Lower lobe of right lung (tissue), 2 donors: ENCODE data around the gene ST6GALNAC3. TPM values are rescaled to one million over a fixed set of nuclear protein-coding genes. Genes with fewer than 3 reads are reported as not detected.

Source experiments
- ATAC-seq, 2 donors: fragments of 200-7000 bp; cut with Tn5 transposase; one replicate each; pipeline ENCODE4 v1.9.1; 2020 to 2022; ENCODE audit warnings: mild to moderate bottlenecking in 2 of 2, moderate library complexity in 2 of 2
- DNase-seq: peaks from one replicate; pipeline ENCODE4 v3.0.0-alpha.2; 2020
- H3K27ac ChIP-seq: fragments of 200-600 bp; one replicate; pipeline ENCODE4 v1.8.0; 2022
- H3K27me3 ChIP-seq: fragments of 200-600 bp; one replicate; pipeline ENCODE4 v1.8.0; 2022; ENCODE audit warnings: low read depth
- H3K36me3 ChIP-seq: fragments of 200-600 bp; one replicate; pipeline ENCODE4 v1.8.0; 2022; ENCODE audit warnings: mild to moderate bottlenecking
- H3K4me1 ChIP-seq: fragments of 200-600 bp; one replicate; pipeline ENCODE4 v1.8.0; 2022
- H3K4me3 ChIP-seq: fragments of 200-600 bp; one replicate; pipeline ENCODE4 v1.8.0; 2022; ENCODE audit warnings: mild to moderate bottlenecking
- H3K9me3 ChIP-seq: fragments of 200-600 bp; one replicate; pipeline ENCODE4 v1.8.0; 2022
- CTCF ChIP-seq: fragments of 200-600 bp; IDR thresholded peaks from one replicate; pipeline ENCODE4 v1.8.0; 2022; ENCODE audit warnings: antibody characterized with exemption, mild to moderate bottlenecking
- intact Hi-C: fragments of 100-400 bp; cut with DNase I; formaldehyde crosslinking; loops from one replicate; pipeline ENCODE4 v1.11.0; 2022
- total RNA-seq: library from RNA; stranded (reverse); fragmentation: NEBNext Ultra II Directional; extraction: Animal tissue kit (Norgen Biotek cat#: 25700); gene quantifications from one replicate; pipeline ENCODE4 v1.2.1, GENCODE V29; 2021
- donor health status: DM: no; HTN: yes; CAD: no; lungs with severe emphysema.

ST6GALNAC3 gene
- total RNA-seq, 1 donor from 2014 or later, result 8.8 TPM

- DNase-seq (no peak), ATAC-seq (no peak)
- Histone ChIP-seq H3K36me3 (no peaks in the 10 kb centered on the region), H3K4me3 (no peak overlapping the region), H3K27ac (no peak overlapping the region), H3K4me1 (no peaks in the 10 kb centered on the region), H3K27me3 (no peaks in the 10 kb centered on the region), H3K9me3 (no peaks in the 10 kb centered on the region)
- TF ChIP-seq CTCF, result no peak
- intact Hi-C loops, result no loop called here
Observed at GRCh38 chr1:76288758-76289483, 214.4 kb downstream of the ST6GALNAC3 start.

GRCh38 chr1:76289692-76290091 is 215.1 kb downstream of the ST6GALNAC3 start:
- DNase-seq (no peak), ATAC-seq (peak in 1 of 2 donors; percentile 29)
- H3K36me3 ChIP-seq, result no peaks in the 10 kb centered on the region
- no peaks in the 10 kb centered on the region for H3K4me1 ChIP-seq
- no peak overlapping the region for H3K4me3 ChIP-seq
- intact Hi-C loops, result no loop called here
- H3K27ac ChIP-seq, result no peak overlapping the region
- no peaks in the 10 kb centered on the region for H3K9me3 ChIP-seq
- H3K27me3 ChIP-seq, result no peaks in the 10 kb centered on the region
- no peak for TF ChIP-seq CTCF

GRCh38 chr1:76290271-76290670 is 215.7 kb downstream of the ST6GALNAC3 start:
- Histone ChIP-seq H3K4me3 (no peak overlapping the region), H3K9me3 (no peaks in the 10 kb centered on the region), H3K27ac (no peak overlapping the region), H3K27me3 (no peaks in the 10 kb centered on the region), H3K4me1 (no peaks in the 10 kb centered on the region), H3K36me3 (no peaks in the 10 kb centered on the region)
- intact Hi-C loops, result no loop called here
- TF ChIP-seq CTCF, result no peak
- DNase-seq, result no peak
- ATAC-seq, result peak in 1 of 2 donors; percentile 29

- H3K9me3 ChIP-seq, result no peaks in the 10 kb centered on the region
- H3K4me1 ChIP-seq, result no peaks in the 10 kb centered on the region
- H3K4me3 ChIP-seq, result no peak overlapping the region
- no peak for TF ChIP-seq CTCF
- intact Hi-C loops, result no loop called here
- H3K27me3 ChIP-seq, result no peaks in the 10 kb centered on the region
- DNase-seq, result peak; percentile 37
- no peak overlapping the region for H3K27ac ChIP-seq
- no peaks in the 10 kb centered on the region for H3K36me3 ChIP-seq
- ATAC-seq, result no peak
Observed at GRCh38 chr1:76291191-76291590, 216.6 kb downstream of the ST6GALNAC3 start.

DNA sequence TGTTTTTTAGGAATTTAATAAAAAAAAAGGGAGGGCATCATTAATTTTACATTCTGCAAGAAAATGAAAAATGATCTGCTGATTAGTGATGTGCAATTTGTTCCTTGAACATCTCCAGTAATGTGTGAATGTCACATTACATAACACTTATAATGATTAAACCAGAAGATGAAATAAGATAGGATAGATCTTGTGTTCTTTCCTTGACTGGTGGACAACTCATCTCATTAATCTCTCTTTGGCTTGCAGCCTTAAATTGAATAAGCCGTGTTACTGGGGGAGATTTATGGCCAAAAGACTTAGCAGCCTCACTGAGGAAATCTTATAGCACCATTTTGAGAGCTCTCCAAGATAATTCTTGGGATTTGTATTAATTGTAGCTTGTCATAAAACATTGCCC is 217.2 kb downstream of the ST6GALNAC3 start:
- TF ChIP-seq CTCF, result no peak
- no peak overlapping the region for H3K4me3 ChIP-seq
- H3K9me3 ChIP-seq, result no peaks in the 10 kb centered on the region
- ATAC-seq (no peak), DNase-seq (no peak)
- no peak overlapping the region for H3K27ac ChIP-seq
- H3K4me1 ChIP-seq, result no peaks in the 10 kb centered on the region
- H3K36me3 ChIP-seq, result no peaks in the 10 kb centered on the region
- intact Hi-C loops, result no loop called here
- no peaks in the 10 kb centered on the region for H3K27me3 ChIP-seq
